ENCODE measurements around the gene CYYR1.

CYYR1 gene

GRCh38 chr21:26515257-26515656 is 57.8 kb downstream of the CYYR1 start:
- no peak for TF ChIP-seq PPARA (CRISPR knock-in tag; IDR thresholded peaks at IDR 0.05; ENCODE audit: borderline replicate concordance)
- TF ChIP-seq CSRNP3 (CRISPR knock-in tag; IDR thresholded peaks at IDR 0.05) = no peak
- no peak for ATAC-seq

- no peak for ATAC-seq
- TF ChIP-seq PATZ1 (CRISPR knock-in tag; IDR thresholded peaks at IDR 0.05; ENCODE audit: borderline replicate concordance) (no peak), ISL1 (CRISPR knock-in tag; IDR thresholded peaks at IDR 0.05) (no peak), ZC3H10 (CRISPR knock-in tag; IDR thresholded peaks at IDR 0.05) (no peak), SNAI2 (CRISPR knock-in tag; IDR thresholded peaks at IDR 0.05) (no peak), ZFP30 (CRISPR knock-in tag; IDR thresholded peaks at IDR 0.05) (no peak), ZNF565 (CRISPR knock-in tag; conservative IDR thresholded peaks at IDR 0.05; ENCODE audit: low read depth) (no peak), OSR1 (CRISPR knock-in tag; IDR thresholded peaks at IDR 0.05) (no peak)
Measured at GRCh38 chr21:26513212-26513611, 59.9 kb downstream of the CYYR1 start.

GRCh38 chr21:26512664-26513063 is 60.4 kb downstream of the CYYR1 start:
- no peak for ATAC-seq
- no peak for TF ChIP-seq CREB5 (CRISPR knock-in tag; IDR thresholded peaks at IDR 0.05; ENCODE audit: low read depth)
- TF ChIP-seq PPARA (CRISPR knock-in tag; IDR thresholded peaks at IDR 0.05; ENCODE audit: borderline replicate concordance) = no peak
- TF ChIP-seq ZNF8 (CRISPR knock-in tag; IDR thresholded peaks at IDR 0.05) = no peak
- TF ChIP-seq GLIS3 (CRISPR knock-in tag; IDR thresholded peaks at IDR 0.05) = no peak
- no peak for TF ChIP-seq CSDC2 (CRISPR knock-in tag; IDR thresholded peaks at IDR 0.05)
- TF ChIP-seq PATZ1 (CRISPR knock-in tag; IDR thresholded peaks at IDR 0.05; ENCODE audit: borderline replicate concordance) = no peak
- TF ChIP-seq RARB (CRISPR knock-in tag; IDR thresholded peaks at IDR 0.05) = no peak
- TF ChIP-seq BACH2 (CRISPR knock-in tag; IDR thresholded peaks at IDR 0.05; ENCODE audit: borderline replicate concordance) = no peak
- no peak for TF ChIP-seq ZC3H10 (CRISPR knock-in tag; IDR thresholded peaks at IDR 0.05)
- no peak for TF ChIP-seq TCF4 (CRISPR knock-in tag; IDR thresholded peaks at IDR 0.05; ENCODE audit: borderline replicate concordance)
- TF ChIP-seq TSHZ2 (CRISPR knock-in tag; IDR thresholded peaks at IDR 0.05) = no peak
- TF ChIP-seq OSR1 (CRISPR knock-in tag; IDR thresholded peaks at IDR 0.05) = no peak
- TF ChIP-seq ZFP30 (CRISPR knock-in tag; IDR thresholded peaks at IDR 0.05) = no peak
- TF ChIP-seq ZFP3 (CRISPR knock-in tag; IDR thresholded peaks at IDR 0.05) = no peak
- no peak for TF ChIP-seq ZNF70 (CRISPR knock-in tag; IDR thresholded peaks at IDR 0.05)

- ATAC-seq = no peak
- TF ChIP-seq ZNF70 (CRISPR knock-in tag; IDR thresholded peaks at IDR 0.05) (no peak), TCF4 (CRISPR knock-in tag; IDR thresholded peaks at IDR 0.05; ENCODE audit: borderline replicate concordance) (no peak), POU6F1 (CRISPR knock-in tag; IDR thresholded peaks at IDR 0.05; ENCODE audit: borderline replicate concordance, low read depth) (no peak), PATZ1 (CRISPR knock-in tag; IDR thresholded peaks at IDR 0.05; ENCODE audit: borderline replicate concordance) (no peak), CSRNP3 (CRISPR knock-in tag; IDR thresholded peaks at IDR 0.05) (no peak), ESRRG (CRISPR knock-in tag; IDR thresholded peaks at IDR 0.05) (no peak), TOX (CRISPR knock-in tag; IDR thresholded peaks at IDR 0.05; ENCODE audit: borderline replicate concordance) (no peak), ZNF8 (CRISPR knock-in tag; IDR thresholded peaks at IDR 0.05) (no peak), ZC3H10 (CRISPR knock-in tag; IDR thresholded peaks at IDR 0.05) (no peak), RARB (CRISPR knock-in tag; IDR thresholded peaks at IDR 0.05) (no peak), OSR1 (CRISPR knock-in tag; IDR thresholded peaks at IDR 0.05) (no peak)
Measured at GRCh38 chr21:26508903-26509302, 64.2 kb downstream of the CYYR1 start.

All from SK-N-SH treated with all-trans-retinoic acid at 6 μM for 48 hours (cell line).